HepG2 (cell line): ENCODE results near the gene BMPR1B. TPM values are rescaled to one million over a fixed set of nuclear protein-coding genes. Genes with fewer than 3 reads are reported as not detected.

Experiments
- HES4 ChIP-seq: sonication (generic); formaldehyde crosslinking; IDR thresholded peaks from 2 replicates; pipeline ENCODE4 v1.9.0; 2021; ENCODE audit warnings: mild to moderate bottlenecking, missing genetic modification reagents, borderline replicate concordance
- polyA plus RNA-seq, 8 experiments: library from polyadenylated mRNA; depleted of rRNA in 3 of 8; stranded (reverse) in 7 of 8; unstranded in 1 of 8; fragments of >200 nt; fragmentation: Illumina TruSeq in 4 of 8; extraction: Trizol in 4 of 8; gene quantifications; 2 replicates each; pipeline versions ENCODE4 v1.2.1 to v1.2.3, GENCODE V29; 2011 to 2016; ENCODE audit warnings: low read depth in 4 of 8, missing spikeins in 1 of 8, mixed read lengths in 1 of 8; ENCODE audit not compliant: insufficient read depth in 1 of 8
- total RNA-seq, 5 experiments: library from RNA; depleted of rRNA; stranded (reverse); fragments of >200 nt; fragmentation: Illumina TruSeq; extraction: Trizol; gene quantifications; 2 replicates each; pipeline ENCODE4 v1.2.3, GENCODE V29; 2016; ENCODE audit warnings: low read depth in 1 of 5

Gene BMPR1B
- total and polyA plus RNA-seq, 2 of the 13 experiments (the other 11 are each of a cell fraction or from before 2014, with no cell fraction given): 0.07 TPM; not detected in 1

DNA sequence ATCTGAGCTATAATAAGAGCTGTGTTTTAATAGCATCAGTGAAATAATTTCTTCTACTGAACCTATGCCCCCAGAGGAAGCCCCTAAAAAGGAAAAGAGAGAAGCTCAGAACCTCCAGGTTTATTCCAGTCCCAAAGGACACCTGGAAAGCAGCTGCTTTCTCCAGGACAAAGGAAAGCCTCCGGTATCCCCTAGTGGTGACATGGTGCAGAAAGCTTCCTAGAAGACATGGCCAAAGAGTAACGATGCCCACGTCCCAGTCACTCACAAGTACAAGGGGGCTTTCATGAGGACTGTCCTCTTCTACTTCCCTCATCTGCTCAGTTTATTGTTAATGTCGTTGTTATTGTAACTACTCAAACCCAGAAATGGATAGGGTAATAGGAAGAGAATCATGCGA is 447.1 kb downstream of the BMPR1B start (continued):
- no peak for TF ChIP-seq HES4 (CRISPR knock-in tag)
